Lower lobe of right lung (tissue), 2 donors: ENCODE results near the gene LCN15. TPM values are rescaled to one million over a fixed set of nuclear protein-coding genes. Genes with fewer than 3 reads are reported as not detected.

Source experiments
- ATAC-seq, 2 donors: fragments of 200-7000 bp; cut with Tn5 transposase; one replicate each; pipeline ENCODE4 v1.9.1; 2020 to 2022; ENCODE audit warnings: mild to moderate bottlenecking in 2 of 2, moderate library complexity in 2 of 2
- DNase-seq: peaks from one replicate; pipeline ENCODE4 v3.0.0-alpha.2; 2020
- H3K27ac ChIP-seq: fragments of 200-600 bp; one replicate; pipeline ENCODE4 v1.8.0; 2022
- H3K27me3 ChIP-seq: fragments of 200-600 bp; one replicate; pipeline ENCODE4 v1.8.0; 2022; ENCODE audit warnings: low read depth
- H3K36me3 ChIP-seq: fragments of 200-600 bp; one replicate; pipeline ENCODE4 v1.8.0; 2022; ENCODE audit warnings: mild to moderate bottlenecking
- H3K4me1 ChIP-seq: fragments of 200-600 bp; one replicate; pipeline ENCODE4 v1.8.0; 2022
- H3K4me3 ChIP-seq: fragments of 200-600 bp; one replicate; pipeline ENCODE4 v1.8.0; 2022; ENCODE audit warnings: mild to moderate bottlenecking
- H3K9me3 ChIP-seq: fragments of 200-600 bp; one replicate; pipeline ENCODE4 v1.8.0; 2022
- intact Hi-C: fragments of 100-400 bp; cut with DNase I; formaldehyde crosslinking; loops from one replicate; pipeline ENCODE4 v1.11.0; 2022
- total RNA-seq: library from RNA; stranded (reverse); fragmentation: NEBNext Ultra II Directional; extraction: Animal tissue kit (Norgen Biotek cat#: 25700); gene quantifications from one replicate; pipeline ENCODE4 v1.2.1, GENCODE V29; 2021
- TF ChIP-seq, protein P1 (sequence below): fragments of 200-600 bp; IDR thresholded peaks from one replicate; pipeline ENCODE4 v1.8.0; 2022; ENCODE audit warnings: antibody characterized with exemption, mild to moderate bottlenecking
- donor health status: DM: no; HTN: yes; CAD: no; lungs with severe emphysema.

Gene LCN15
- total RNA-seq, 1 donor from 2014 or later: not detected

DNA sequence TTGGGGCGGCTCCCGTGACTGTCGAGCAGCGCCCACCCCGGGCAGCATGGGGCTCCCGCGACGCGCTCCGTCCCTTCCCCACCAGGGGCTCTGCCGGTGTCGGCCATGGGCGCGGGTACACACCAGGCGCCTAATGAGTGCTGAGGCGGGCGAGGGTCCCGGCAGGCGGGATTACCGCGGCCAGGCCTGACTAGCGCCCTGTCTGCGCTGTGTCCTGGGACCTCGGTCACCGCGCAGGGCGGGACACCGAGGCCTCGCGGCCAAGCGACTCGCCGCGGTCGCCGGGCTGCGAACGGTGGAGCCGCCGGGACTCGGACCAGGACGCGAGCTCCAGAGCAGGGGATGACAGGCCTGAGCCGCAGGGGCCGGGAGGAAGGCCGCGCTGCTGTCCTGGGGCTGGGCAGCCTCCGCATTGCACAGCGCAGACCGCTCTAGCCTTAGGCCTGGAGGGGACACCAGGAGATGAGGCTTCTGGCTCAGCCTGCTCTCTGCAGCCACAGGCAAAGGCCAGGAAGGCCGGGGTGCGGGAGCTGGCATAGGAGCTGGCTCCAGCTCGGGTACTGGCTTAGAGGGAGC lies 35.7 kb downstream of the LCN15 start:
- intact Hi-C loops: no loop called here
- peak overlapping the region; percentile 84 for H3K27ac ChIP-seq
- DNase-seq: peak; percentile 56
- TF ChIP-seq, protein P1, sequence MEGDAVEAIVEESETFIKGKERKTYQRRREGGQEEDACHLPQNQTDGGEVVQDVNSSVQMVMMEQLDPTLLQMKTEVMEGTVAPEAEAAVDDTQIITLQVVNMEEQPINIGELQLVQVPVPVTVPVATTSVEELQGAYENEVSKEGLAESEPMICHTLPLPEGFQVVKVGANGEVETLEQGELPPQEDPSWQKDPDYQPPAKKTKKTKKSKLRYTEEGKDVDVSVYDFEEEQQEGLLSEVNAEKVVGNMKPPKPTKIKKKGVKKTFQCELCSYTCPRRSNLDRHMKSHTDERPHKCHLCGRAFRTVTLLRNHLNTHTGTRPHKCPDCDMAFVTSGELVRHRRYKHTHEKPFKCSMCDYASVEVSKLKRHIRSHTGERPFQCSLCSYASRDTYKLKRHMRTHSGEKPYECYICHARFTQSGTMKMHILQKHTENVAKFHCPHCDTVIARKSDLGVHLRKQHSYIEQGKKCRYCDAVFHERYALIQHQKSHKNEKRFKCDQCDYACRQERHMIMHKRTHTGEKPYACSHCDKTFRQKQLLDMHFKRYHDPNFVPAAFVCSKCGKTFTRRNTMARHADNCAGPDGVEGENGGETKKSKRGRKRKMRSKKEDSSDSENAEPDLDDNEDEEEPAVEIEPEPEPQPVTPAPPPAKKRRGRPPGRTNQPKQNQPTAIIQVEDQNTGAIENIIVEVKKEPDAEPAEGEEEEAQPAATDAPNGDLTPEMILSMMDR: no peak
- peaks cover 43% of the 10 kb centered on the region for H3K4me1 ChIP-seq
- no peaks in the 10 kb centered on the region for H3K27me3 ChIP-seq
- H3K9me3 ChIP-seq: no peaks in the 10 kb centered on the region
- H3K36me3 ChIP-seq: peaks cover 32% of the 10 kb centered on the region
- ATAC-seq: peak; percentile 43 to 59
- peak overlapping the region; percentile 93 for H3K4me3 ChIP-seq

DNA sequence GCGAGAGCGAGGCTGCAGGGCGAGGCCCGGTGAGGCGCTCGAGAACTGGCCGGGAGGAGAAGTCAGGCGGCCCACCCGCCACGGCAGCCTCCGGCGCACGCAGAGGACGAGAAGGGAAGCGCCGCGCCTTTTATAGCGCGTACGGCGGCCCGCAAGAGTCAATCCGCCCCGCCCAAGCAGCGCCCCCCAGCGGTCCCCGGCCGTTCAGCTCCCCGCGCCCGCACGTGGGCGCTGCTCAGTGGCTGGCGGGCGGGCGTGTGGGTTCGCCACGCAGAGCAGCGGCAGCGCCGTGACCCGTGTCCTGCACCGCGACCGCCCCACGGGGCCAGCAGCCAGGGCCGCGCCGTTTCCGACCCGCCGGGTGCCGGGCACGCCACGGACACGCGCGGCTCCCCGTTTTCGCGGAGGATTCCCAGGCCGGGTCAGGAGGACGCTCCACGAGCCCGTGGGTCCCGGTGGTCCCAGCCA lies 36.2 kb downstream of the LCN15 start:
- Histone ChIP-seq H3K27ac (peak overlapping the region; percentile 84), H3K4me3 (peak overlapping the region; percentile 93), H3K36me3 (peaks cover 37% of the 10 kb centered on the region), H3K4me1 (peaks cover 48% of the 10 kb centered on the region), H3K27me3 (no peaks in the 10 kb centered on the region), H3K9me3 (no peaks in the 10 kb centered on the region)
- intact Hi-C loops: no loop called here
- ATAC-seq (peak; percentile 87 to 95), DNase-seq (peak; percentile 95)
- TF ChIP-seq, protein P1: peak; percentile 95

DNA sequence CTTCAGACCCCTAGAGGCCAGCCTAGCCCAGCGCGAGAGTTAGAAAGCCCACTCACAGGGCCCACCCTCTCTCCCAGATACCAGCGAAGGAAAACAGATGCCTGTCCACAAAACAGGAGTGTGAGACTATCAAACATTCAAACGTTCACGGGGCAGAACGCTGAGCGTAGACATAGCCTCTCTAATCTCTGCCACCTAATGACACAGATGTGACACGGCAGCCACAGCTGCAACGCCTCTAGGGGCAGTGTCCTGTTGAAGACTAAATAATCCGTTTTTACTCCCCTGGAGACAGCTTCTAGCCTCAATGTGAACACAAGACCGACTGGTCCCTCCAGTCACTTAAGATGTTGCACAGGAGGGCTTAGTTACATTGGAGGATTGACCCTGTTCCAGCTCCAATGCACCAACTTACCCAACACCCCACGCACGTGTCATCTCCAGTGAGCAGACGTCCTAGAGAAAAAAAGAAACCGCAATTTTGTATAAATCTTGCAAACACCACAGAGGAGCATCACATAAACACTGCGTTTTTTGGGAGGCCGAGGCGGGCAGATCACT lies 37.6 kb downstream of the LCN15 start:
- Histone ChIP-seq H3K9me3 (no peaks in the 10 kb centered on the region), H3K27me3 (no peaks in the 10 kb centered on the region), H3K36me3 (peaks cover 51% of the 10 kb centered on the region), H3K27ac (peak overlapping the region; percentile 24), H3K4me1 (peaks cover 62% of the 10 kb centered on the region), H3K4me3 (peak overlapping the region; percentile 93)
- TF ChIP-seq, protein P1: peak; percentile 43
- DNase-seq (no peak), ATAC-seq (no peak)
- intact Hi-C loops: no loop called here

DNA sequence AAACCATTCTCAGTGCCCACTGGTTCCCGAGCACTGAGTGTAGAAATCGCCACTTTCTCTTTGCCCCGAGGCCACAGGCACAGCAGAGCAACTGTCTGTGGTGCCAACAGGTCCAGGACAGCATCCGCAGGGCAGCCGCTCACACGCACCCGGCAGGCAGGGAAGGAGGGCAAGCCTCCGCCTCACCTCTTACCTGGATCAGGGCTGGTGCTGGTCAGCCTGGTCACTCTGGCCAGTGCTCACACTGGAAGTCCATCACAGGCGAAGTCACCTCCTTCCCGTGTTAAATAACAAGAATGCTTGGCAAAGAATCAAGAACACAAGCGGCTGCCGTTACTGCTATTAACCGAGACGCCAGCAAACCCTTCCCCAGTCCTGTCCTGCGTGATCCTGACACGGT lies 38.2 kb downstream of the LCN15 start:
- Histone ChIP-seq H3K27me3 (no peaks in the 10 kb centered on the region), H3K4me1 (peaks cover 68% of the 10 kb centered on the region), H3K9me3 (no peaks in the 10 kb centered on the region), H3K27ac (peak overlapping the region; percentile 24), H3K36me3 (peaks cover 57% of the 10 kb centered on the region), H3K4me3 (peak overlapping the region; percentile 93)
- DNase-seq: no peak
- intact Hi-C loops: no loop called here
- TF ChIP-seq, protein P1: no peak
- ATAC-seq: no peak

DNA sequence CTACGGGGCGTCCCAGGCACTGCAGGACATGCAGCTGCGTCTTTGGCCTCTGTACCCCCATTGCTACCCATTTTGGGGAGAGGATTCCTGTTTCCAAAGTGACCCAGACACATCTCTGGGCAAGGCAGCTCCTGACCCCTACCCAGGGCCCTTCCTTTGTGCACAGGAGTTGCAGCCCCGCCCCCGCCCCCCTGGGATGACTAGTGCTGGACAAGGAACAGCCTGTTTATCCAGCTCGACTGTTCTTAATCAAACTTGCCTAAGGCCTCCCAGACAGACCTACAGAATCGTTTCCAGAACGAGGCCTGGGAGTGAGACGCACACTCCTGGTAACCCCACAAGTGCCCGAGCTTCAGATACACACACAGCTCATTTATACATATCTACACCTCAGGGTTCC lies 38.7 kb downstream of the LCN15 start:
- ATAC-seq (no peak), DNase-seq (no peak)
- intact Hi-C loops: no loop called here
- Histone ChIP-seq H3K4me1 (peaks cover 73% of the 10 kb centered on the region), H3K27me3 (no peaks in the 10 kb centered on the region), H3K9me3 (no peaks in the 10 kb centered on the region), H3K27ac (peak overlapping the region; percentile 24), H3K36me3 (peaks cover 62% of the 10 kb centered on the region), H3K4me3 (peak overlapping the region; percentile 93)
- TF ChIP-seq, protein P1: no peak
